Measurements from ENCODE around the gene SACS. TPM values are rescaled to one million over a fixed set of nuclear protein-coding genes. Genes with fewer than 3 reads are reported as not detected.

SACS gene
- total and polyA plus RNA-seq, 2 of the 8 experiments (the other 6 are each of a cell fraction or from before 2014, with no cell fraction given), result 11.0 to 54.2 TPM

DNA sequence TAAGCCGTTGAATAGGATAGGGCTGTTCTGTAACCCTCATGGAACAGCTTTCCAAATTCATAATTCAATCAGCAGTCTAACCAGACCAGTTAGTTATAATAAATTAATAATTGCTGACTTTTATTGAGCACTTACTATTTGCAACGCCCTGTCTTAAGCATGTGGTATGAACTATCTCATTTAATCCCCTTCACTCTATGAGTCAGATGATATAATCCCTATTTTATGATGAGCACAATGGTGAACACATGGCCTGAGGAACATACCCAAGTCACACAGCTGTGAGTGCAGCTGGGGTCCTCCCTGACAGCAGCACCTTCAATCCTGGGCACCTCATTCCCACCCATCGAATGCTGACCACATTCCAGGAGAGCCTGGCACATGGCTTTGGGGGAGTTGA lies 28.0 kb upstream of the SACS start:
- Histone ChIP-seq H3K23ac (ENCODE audit: insufficient read length) (no peak overlapping the region), H4K20me1 (replicated peaks in 1 of 2; ENCODE audit: control insufficient read depth in 1 of 2, insufficient read depth in 2 of 2, low read length in 2 of 2) (no peaks in the 10 kb centered on the region), H2AFZ (ENCODE audit: low read length) (no peak overlapping the region), H3K4me2 (ENCODE audit: insufficient read depth in 1 of 2, low read depth in 2 of 2, low read length in 2 of 2) (no peak overlapping the region), H3K36me3 (ENCODE audit: control insufficient read depth in 2 of 4, insufficient read depth in 4 of 4, low read length in 3 of 4) (no peaks in the 10 kb centered on the region), H3K79me1 (ENCODE audit: low read depth, low read length) (no peaks in the 10 kb centered on the region), H3K4me3 (ENCODE audit: extremely low read depth in 1 of 4, insufficient read depth in 2 of 4, low read depth in 3 of 4, low read length in 4 of 4) (no peak overlapping the region), H3K23me2 (ENCODE audit: low read depth, low read length) (peaks cover 1% of the 10 kb centered on the region), H2BK12ac (ENCODE audit: low read depth, low read length) (no peak overlapping the region), H3K9ac (replicated peaks in 1 of 4; ENCODE audit: extremely low read depth in 1 of 4, low read depth in 3 of 4, low read length in 3 of 4) (no peak overlapping the region), H3K4me1 (replicated peaks in 1 of 4; ENCODE audit: control insufficient read depth in 3 of 4, insufficient read depth in 4 of 4, low read length in 3 of 4) (0 out of 7 replicates have a peak, but pooled peaks cover 0 to 1% (median 0%) of the 10 kb centered on the region in 4 experiments), H2BK120ac (replicated peaks; ENCODE audit: low read depth, low read length) (no peak overlapping the region), H2BK15ac (ENCODE audit: low read length) (no peak overlapping the region), H3K56ac (replicated peaks; ENCODE audit: insufficient read length, low read depth, low read length) (no peak overlapping the region), H3K14ac (ENCODE audit: insufficient read length) (no peak overlapping the region), H3K27ac (ENCODE audit: low read depth, low read length) (no peak overlapping the region), H3K18ac (ENCODE audit: extremely low read depth, low read length) (no peak overlapping the region), H4K8ac (ENCODE audit: extremely low read depth, insufficient read depth, low read length) (no peak overlapping the region), H3K79me2 (ENCODE audit: control insufficient read depth in 1 of 2, insufficient read depth in 2 of 2, low read length in 2 of 2) (no peaks in the 10 kb centered on the region), H2AK5ac (ENCODE audit: low read depth, low read length) (no peak overlapping the region), H3K9me3 (ENCODE audit: insufficient read depth in 2 of 2, low read depth in 1 of 2, low read length in 1 of 2) (no peaks in the 10 kb centered on the region), H4K91ac (replicated peaks; ENCODE audit: insufficient read length, low read length) (no peak overlapping the region), H3K4ac (replicated peaks; ENCODE audit: insufficient read length, low read depth, low read length) (no peak overlapping the region), H3K27me3 (replicated peaks in 1 of 4; ENCODE audit: control insufficient read depth in 3 of 4, extremely low read depth in 1 of 4, insufficient read depth in 3 of 4, low read length in 3 of 4) (peaks cover 0 to 8% (median 4%) of the 10 kb centered on the region in 4 experiments; a peak in 4 of 7 replicates), H2BK5ac (ENCODE audit: low read depth, low read length) (no peak overlapping the region), H4K5ac (ENCODE audit: insufficient read length, low read depth, low read length) (no peak overlapping the region), H2BK20ac (ENCODE audit: low read length) (0 out of 2 replicates have a peak overlapping the region, but pooled peaks have one; percentile 29)
- WGBS, 2 experiments (ENCODE audit: extremely low coverage in 1 of 2, insufficient coverage in 1 of 2, insufficient read length in 1 of 2, insufficient replicate concordance in 2 of 2, low coverage in 1 of 2, low lambda C conversion rate in 2 of 2, missing lambda C conversion rate in 1 of 2), result 98% methylated on average over 3 of the region's 3 CpGs; no CpG with 5 or more reads in 1 of the 2 experiments
- DNase-seq (ENCODE audit: low read depth in 1 of 2, low spot score in 2 of 2) (no peak), FAIRE-seq (no peak)
- no peak for TF ChIP-seq CHD1 (IDR thresholded peaks at IDR 0.05; ENCODE audit: low read depth, low read length)
- ChIA-PET CTCF (ENCODE audit: partially characterized antibody) (interaction anchor here (0.6 to 0.7 kb wide), 2 partner anchors 9 to 114 kb away, joined by 3 read pairs; no protein-coding TSS in a partner anchor), POLR2A (ENCODE audit: partially characterized antibody) (no interaction called here)

Measured in H1 (cell line).